ENCODE measurements around the gene ASCC1.

- no peak for TF ChIP-seq ATF7-NPFF (CRISPR knock-in tag; IDR thresholded peaks at IDR 0.05; ENCODE audit: low read depth)
- no peak for TF ChIP-seq ZNF777 (CRISPR knock-in tag; IDR thresholded peaks at IDR 0.05)
Observed at GRCh38 chr10:72088889-72089575, 127.0 kb downstream of the ASCC1 start.

All from HepG2 (cell line).